Measurements from ENCODE around the gene GMDS.

GMDS gene

GRCh38 chr6:1575210-1576041 lies 670.0 kb downstream of the GMDS start:
- DNase-seq, result no peak

DNA sequence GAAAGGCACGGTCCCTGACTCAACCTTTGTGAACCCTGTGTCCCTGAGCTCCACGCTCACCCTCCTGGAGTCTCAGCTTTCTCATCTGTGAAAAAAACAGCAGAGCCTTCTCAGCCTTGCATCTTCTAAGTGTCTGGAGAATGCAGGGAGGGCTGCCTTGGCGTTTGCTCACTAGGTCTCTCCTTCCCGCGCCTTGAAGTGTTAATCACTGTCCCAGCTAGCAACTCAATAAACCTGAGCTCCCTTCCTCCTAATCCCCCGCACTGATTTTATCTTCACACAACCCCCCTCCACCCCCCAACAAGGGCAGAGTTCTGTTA lies 670.6 kb downstream of the GMDS start:
- DNase-seq, result no peak

GRCh38 chr6:1574083-1574761 lies 671.2 kb downstream of the GMDS start:
- DNase-seq, result no peak

Measured in NCI-H2171 treated with DMSO at 0.1 percent for 48 hours (cell line).